PFSK-1 (cell line): Measurements from ENCODE around the gene NEDD4L.

Experiments
- FOXP2 ChIP-seq: optimal IDR thresholded peaks from 2 replicates; pipeline ENCODE3; 2011; ENCODE audit warnings: borderline replicate concordance, control low read depth, inconsistent platforms; ENCODE audit not compliant: insufficient read depth; ENCODE audit errors: extremely low read length, extremely low read depth
- POLR2AphosphoS5 ChIP-seq: IDR thresholded peaks from 2 replicates; pipeline ENCODE4 v1.6.1; 2012; ENCODE audit warnings: low read depth, mild to moderate bottlenecking, control low read depth, low read length, moderate library complexity
- REST ChIP-seq, 2 experiments: IDR thresholded peaks; 2 replicates each; pipeline versions ENCODE4 v1.6.1 to v1.8.0; 2011 to 2012; ENCODE audit warnings: low read depth in 2 of 2, low read length in 2 of 2, control low read depth in 1 of 2, inconsistent platforms in 1 of 2, mild to moderate bottlenecking in 1 of 2, moderate library complexity in 1 of 2; ENCODE audit not compliant: insufficient read depth in 1 of 2
- SIN3A ChIP-seq: IDR thresholded peaks from 2 replicates; pipeline ENCODE4 v1.6.1; 2012; ENCODE audit warnings: mild to moderate bottlenecking, low read length, moderate library complexity, borderline replicate concordance; ENCODE audit not compliant: insufficient read depth
- TAF1 ChIP-seq: IDR thresholded peaks from 2 replicates; pipeline ENCODE4 v1.6.1; 2012; ENCODE audit warnings: low read length, control low read depth, borderline replicate concordance; ENCODE audit not compliant: insufficient read depth

NEDD4L gene

GRCh38 chr18:58125183-58125582, 81.2 kb downstream of the NEDD4L start:
- TF ChIP-seq TAF1 (no peak), SIN3A (no peak), FOXP2 (no peak), POLR2AphosphoS5 (no peak), REST (IDR thresholded peaks at IDR 0.05; ENCODE audit: insufficient read depth in 1 of 2, low read depth in 2 of 2, low read length in 2 of 2) (no peak)

- no peak for TF ChIP-seq SIN3A
- TF ChIP-seq POLR2AphosphoS5: no peak
- no peak for TF ChIP-seq REST (IDR thresholded peaks at IDR 0.05; ENCODE audit: insufficient read depth in 1 of 2, low read depth in 2 of 2, low read length in 2 of 2)
- no peak for TF ChIP-seq FOXP2
- no peak for TF ChIP-seq TAF1
Measured at GRCh38 chr18:58125756-58126155, 81.7 kb downstream of the NEDD4L start.

GRCh38 chr18:58128381-58129374, 84.7 kb downstream of the NEDD4L start:
- TF ChIP-seq TAF1: no peak
- no peak for TF ChIP-seq FOXP2
- no peak for TF ChIP-seq POLR2AphosphoS5
- no peak for TF ChIP-seq SIN3A
- TF ChIP-seq REST (IDR thresholded peaks at IDR 0.05; ENCODE audit: insufficient read depth in 1 of 2, low read depth in 2 of 2, low read length in 2 of 2): no peak

GRCh38 chr18:58132595-58133261, 88.7 kb downstream of the NEDD4L start:
- TF ChIP-seq POLR2AphosphoS5 (no peak), FOXP2 (no peak), REST (IDR thresholded peaks at IDR 0.05; ENCODE audit: insufficient read depth in 1 of 2, low read depth in 2 of 2, low read length in 2 of 2) (no peak), SIN3A (no peak), TAF1 (no peak)
